Hypothalamus (tissue), 51 donors: ENCODE data around the gene HDX.
"Not testable (repeated sequence)": the region's sequence is repeated elsewhere in the genome, so short reads cannot be mapped to it uniquely, and the experiment has no call there.

Experiments
- DNase-seq, 51 donors: peaks; one replicate each; lab custom pipeline; 2025; lab: John Stamatoyannopoulos, UW

HDX gene

DNA sequence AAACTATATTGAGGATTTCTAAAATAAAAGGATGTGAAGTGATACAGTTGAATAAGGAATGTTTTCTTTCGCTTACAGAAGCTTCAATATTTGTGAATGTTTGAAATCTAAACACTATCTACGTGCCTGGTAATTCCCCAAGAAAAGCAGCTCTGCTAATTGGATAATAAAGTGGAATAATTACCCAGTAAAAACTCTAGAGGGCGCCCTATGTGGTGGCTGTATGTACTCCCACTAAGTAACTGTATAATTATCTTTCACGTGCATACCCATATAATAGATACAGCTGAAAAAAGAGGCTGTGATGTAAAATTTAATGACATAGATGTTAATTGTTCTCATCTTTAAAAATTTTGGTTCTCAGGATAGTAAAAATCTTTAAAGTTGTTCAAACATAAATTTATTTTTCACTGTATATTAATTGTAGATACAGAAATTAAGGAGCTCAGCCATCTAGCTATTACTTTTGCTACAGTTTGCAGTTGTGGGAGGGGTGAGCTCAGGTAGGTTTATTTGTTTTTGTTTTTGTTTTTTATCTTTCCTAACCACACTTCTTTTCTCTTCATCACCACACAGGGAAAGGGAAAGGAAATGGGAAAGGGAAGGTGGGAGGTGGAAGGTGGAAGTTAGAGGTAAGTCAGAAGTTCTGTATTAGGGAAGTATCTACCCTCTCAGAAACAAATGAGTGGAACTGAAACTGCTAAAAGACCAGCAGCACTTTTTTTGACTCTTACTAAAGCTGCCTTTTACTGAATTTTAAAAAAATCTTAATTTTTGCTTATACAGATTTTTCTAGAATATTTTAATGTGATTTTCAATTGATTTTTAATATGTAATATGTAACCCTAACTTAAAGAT, 162.5 kb downstream of the HDX start:
- DNase-seq: peak in 1 of 51 donors; percentile 0

DNA sequence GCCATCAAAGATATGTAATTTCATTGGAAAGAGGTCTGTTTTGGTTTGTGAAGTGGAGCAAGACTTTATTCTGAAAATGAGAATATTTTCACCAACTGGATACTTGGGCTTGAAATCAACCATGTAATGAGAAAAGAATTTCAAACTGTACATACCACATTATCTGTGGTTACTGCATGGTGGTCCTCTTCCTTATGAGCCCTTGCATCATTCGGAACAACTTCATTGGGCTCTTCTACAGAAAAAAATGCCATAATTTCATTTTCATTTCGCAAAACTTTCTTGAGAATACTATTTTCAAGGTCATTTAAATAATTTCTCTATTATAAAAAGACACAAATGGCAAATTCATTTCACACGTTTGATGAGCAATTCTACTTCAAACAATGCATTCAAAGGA, 165.6 kb downstream of the HDX start:
- DNase-seq: no peak

DNA sequence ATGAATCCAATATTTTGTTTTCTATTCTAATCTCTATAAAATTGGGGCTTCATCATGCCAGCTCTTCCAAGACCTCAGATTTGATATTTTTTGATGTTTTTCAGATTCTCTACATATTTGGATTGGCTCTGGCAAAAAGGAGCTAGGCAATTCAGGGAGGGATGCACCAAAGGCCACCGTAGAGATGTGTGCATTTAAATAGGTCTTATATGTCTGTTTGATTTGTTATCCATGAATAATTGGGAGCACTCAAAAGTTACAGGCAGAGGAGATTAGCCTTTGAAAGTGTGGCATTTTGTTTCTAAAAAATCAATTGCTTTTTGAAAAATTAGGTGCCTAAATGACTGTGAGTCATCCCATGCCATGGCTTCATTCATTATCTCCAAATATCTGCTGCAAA, 167.1 kb downstream of the HDX start:
- DNase-seq: no peak

DNA sequence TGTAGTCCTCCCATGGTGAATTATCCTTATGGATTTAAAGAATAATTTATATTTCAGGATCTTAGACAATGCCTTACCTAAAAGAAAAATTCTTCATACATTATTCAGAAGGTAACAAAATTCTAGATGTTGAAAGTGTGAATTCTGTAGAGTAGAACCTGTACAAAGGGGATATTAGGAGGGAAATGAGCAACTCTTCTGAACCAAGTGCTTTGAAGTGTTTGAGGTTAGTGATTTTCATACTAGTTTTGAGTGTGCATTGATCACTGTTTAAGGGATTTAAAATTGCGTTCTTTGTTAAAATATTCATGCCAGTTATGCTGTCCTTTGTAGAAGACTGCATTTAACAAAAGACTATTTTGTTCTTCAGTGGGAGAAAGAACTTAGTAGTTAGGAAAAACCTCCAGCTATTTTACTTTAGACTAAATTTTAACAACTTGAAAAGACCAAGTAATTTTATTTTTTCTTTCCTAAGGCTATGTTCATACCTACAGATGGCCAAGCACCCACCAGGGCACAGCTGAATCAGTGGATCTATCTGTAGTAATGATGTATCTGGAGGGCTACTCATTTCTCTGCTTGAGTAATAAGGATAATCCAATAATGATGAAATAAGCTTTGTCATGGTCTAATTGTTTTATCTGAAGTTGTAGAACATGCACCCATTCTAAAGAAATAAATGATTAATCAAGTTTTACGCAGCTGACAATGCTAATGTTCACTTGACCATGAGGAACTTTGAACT, 180.0 kb downstream of the HDX start:
- no peak for DNase-seq

DNA sequence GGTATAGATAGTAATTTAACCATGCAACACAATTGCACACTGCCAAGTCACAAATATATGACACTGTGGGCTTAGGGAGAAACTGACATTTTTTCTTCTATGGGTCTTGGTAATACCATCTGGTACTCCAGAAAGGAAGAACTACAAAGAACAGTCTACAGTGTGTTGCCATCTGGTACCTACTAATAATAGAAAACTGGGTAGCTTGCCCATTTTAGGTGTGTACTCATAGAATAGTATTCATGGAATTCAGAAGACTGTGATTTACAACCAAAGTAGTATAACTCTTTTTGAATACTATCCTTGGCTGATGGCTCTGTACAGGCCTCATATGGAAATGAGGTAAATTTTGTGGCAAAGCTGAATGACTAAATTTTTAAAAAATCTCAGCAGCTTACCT, 181.6 kb downstream of the HDX start:
- no peak for DNase-seq

DNA sequence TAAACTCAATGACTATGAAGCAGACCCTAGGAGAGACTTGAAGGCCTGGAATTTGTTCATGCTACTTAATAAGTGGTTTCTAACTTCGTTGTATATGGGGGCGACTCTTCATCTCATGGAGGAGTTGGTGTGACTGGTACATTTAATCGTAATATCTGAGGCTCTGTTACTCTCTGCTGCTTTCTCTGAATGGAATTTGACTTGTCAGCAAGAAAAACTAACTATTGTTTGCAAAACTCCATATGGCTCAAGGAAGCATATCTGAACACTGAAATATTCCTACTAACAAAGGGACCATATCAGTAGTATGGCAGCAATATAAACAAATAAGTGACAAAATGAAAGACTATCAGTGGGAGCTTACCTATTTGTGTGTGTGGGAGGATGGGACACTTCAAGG, 182.2 kb downstream of the HDX start:
- DNase-seq: no peak

DNA sequence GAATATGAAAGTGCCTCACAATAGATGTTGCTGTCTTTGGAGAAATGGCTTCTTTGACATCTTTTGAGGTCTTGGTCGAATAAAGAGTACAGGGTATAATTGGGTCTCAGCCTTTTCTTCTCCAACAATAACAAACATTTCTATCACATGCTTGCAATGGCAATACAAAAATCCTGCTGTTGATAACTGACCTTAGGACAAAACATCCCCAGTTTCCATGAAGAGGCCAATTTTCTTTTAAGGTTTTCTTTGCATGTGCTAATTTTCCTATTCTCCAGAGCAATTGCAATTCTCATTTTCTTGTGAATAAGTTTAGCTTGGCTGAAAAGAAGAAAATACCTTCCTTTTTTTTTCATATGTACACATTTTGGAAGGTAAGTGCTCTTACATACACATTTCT, 183.6 kb downstream of the HDX start:
- DNase-seq: no peak

DNA sequence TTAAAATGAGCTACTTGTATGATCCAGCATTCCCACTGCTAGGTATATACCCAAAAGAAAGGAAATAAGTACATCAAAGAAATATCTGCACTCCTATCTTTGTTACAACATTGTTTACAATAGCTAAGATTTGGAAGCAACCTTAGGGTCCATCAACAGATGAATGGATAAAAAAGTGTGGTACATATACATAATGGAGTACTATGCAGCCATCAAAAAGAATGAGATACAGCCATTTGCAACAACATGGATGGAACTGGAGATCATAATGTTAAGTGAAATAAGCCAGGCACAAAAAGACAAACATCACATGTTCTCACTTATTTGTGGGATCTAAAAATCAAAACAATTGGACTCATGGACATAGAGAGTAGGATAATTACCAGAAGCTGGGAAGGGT, 186.3 kb downstream of the HDX start:
- DNase-seq: not testable (repeated sequence)
